K562 (cell line): ENCODE results near the gene MAP3K4. TPM values are rescaled to one million over a fixed set of nuclear protein-coding genes. Genes with fewer than 3 reads are reported as not detected.

Experiments used
- GATAD2A ChIP-seq: fragments of 450-650 bp; IDR thresholded peaks from 2 replicates; pipeline ENCODE4 v1.6.1; 2017
- HOXB6 ChIP-seq: fragments of 250-450 bp; sonication (Bioruptor Pico); IDR thresholded peaks from 2 replicates; pipeline ENCODE4 v1.5.1; 2022; ENCODE audit warnings: mild to moderate bottlenecking, borderline replicate concordance
- MCM3 ChIP-seq: fragments of 450-650 bp; IDR thresholded peaks from 2 replicates; pipeline ENCODE4 v1.6.1; 2016
- MGA ChIP-seq: fragments of 450-650 bp; IDR thresholded peaks from 2 replicates; pipeline ENCODE4 v1.6.1; 2016; ENCODE audit warnings: mild to moderate bottlenecking, moderate library complexity
- NCOA4 ChIP-seq: fragments of 450-650 bp; IDR thresholded peaks from 2 replicates; pipeline ENCODE4 v1.6.1; 2018; ENCODE audit warnings: mild to moderate bottlenecking; ENCODE audit not compliant: partially characterized antibody
- PRPF4 ChIP-seq: fragments of 200-400 bp; formaldehyde crosslinking; IDR thresholded peaks from one replicate; pipeline ENCODE4 v1.6.1; 2017; ENCODE audit warnings: low read length, low read depth, mild to moderate bottlenecking; ENCODE audit not compliant: insufficient read depth, poor library complexity, severe bottlenecking
- SMARCA5 ChIP-seq: fragments of 450-650 bp; IDR thresholded peaks from 2 replicates; pipeline ENCODE4 v1.6.1; 2016
- SMARCB1 ChIP-seq: IDR thresholded peaks from 2 replicates; pipeline ENCODE4 v1.6.1; 2011; ENCODE audit warnings: improper control_type of control experiment, low read depth; ENCODE audit not compliant: insufficient read length
- SOX6 ChIP-seq: fragments of 450-650 bp; IDR thresholded peaks from 2 replicates; pipeline ENCODE4 v1.6.1; 2014; ENCODE audit warnings: mild to moderate bottlenecking
- ZBTB1 ChIP-seq: sonication (generic); formaldehyde crosslinking; IDR thresholded peaks from 2 replicates; pipeline ENCODE4 v1.8.1; 2023; ENCODE audit warnings: missing genetic modification reagents, low read depth, mild to moderate bottlenecking, borderline replicate concordance
- ZNF184 ChIP-seq: sonication (generic); formaldehyde crosslinking; IDR thresholded peaks from 2 replicates; pipeline ENCODE4 v1.5.0; 2020; ENCODE audit warnings: missing genetic modification reagents
- polyA plus RNA-seq, 8 experiments: library from polyadenylated mRNA; depleted of rRNA in 4 of 8; stranded (reverse) in 5 of 8; unstranded in 3 of 8; fragments of >200 nt; fragmentation: Nextera tagmentation in 2 of 8; fragmentation: Illumina TruSeq in 1 of 8; extraction: Ambion mirVana in 2 of 8; extraction: Trizol in 1 of 8; gene quantifications; 2 replicates each; pipeline versions ENCODE4 v1.2.1 to v1.2.3, GENCODE V29; 2011 to 2014; ENCODE audit warnings: inconsistent platforms in 1 of 8, missing spikeins in 1 of 8
- total RNA-seq, 7 experiments: library from RNA; depleted of rRNA in 6 of 7; stranded (reverse); fragments of >200 nt in 6 of 7; fragmentation: Illumina TruSeq in 2 of 7; extraction: Trizol in 2 of 7; gene quantifications; 2 replicates each; pipeline versions ENCODE4 v1.2.1 to v1.2.3, GENCODE V29; 2011 to 2021; ENCODE audit warnings: low replicate concordance in 1 of 7

Gene MAP3K4
- total and polyA plus RNA-seq, 9 of the 15 experiments (the other 6 are each of a cell fraction or from before 2014, with no cell fraction given) = 21.0 to 77.2 (median 48.9) TPM

GRCh38 chr6:161115468-161115867 lies 123.9 kb downstream of the MAP3K4 start (continued):
- TF ChIP-seq MGA (no peak), HOXB6 (CRISPR knock-in tag) (no peak), ZBTB1 (CRISPR knock-in tag) (no peak), SMARCB1 (no peak), SMARCA5 (no peak), ZNF184 (CRISPR knock-in tag) (no peak), GATAD2A (no peak), SOX6 (no peak), MCM3 (no peak), NCOA4 (no peak), PRPF4 (no peak)
